Right atrium auricular region (tissue), 2 donors: ENCODE measurements around the gene HYLS1. TPM values are rescaled to one million over a fixed set of nuclear protein-coding genes. Genes with fewer than 3 reads are reported as not detected.

ENCODE experiments used
- DNase-seq: peaks from one replicate; pipeline ENCODE4 v3.0.0-alpha.2; 2019; ENCODE audit warnings: low spot score
- H3K27ac ChIP-seq, 2 donors: fragments of 200-600 bp; sonication (generic); 1 replicate in 1 of 2; 2 replicates in 1 of 2; pipeline ENCODE4 v1.5.1; 2016 to 2019
- H3K27me3 ChIP-seq, 2 donors: fragments of 200-600 bp; sonication (generic); one replicate each; pipeline versions ENCODE4 v1.5.1 to v1.6.0; 2017 to 2019
- H3K36me3 ChIP-seq: fragments of 200-600 bp; sonication (generic); one replicate; pipeline ENCODE4 v1.5.1; 2016
- H3K4me1 ChIP-seq, 2 donors: fragments of 200-600 bp; sonication (generic); one replicate each; pipeline versions ENCODE4 v1.5.1 to v1.6.0; 2017 to 2019
- H3K4me3 ChIP-seq, 2 donors: fragments of 200-600 bp; sonication (generic); 1 replicate in 1 of 2; 2 replicates in 1 of 2; pipeline ENCODE4 v1.5.1; 2017 to 2019; ENCODE audit warnings: mild to moderate bottlenecking in 1 of 2, moderate library complexity in 1 of 2
- H3K9me3 ChIP-seq, 2 donors: fragments of 200-600 bp; sonication (generic); one replicate each; pipeline ENCODE4 v1.5.1; 2019
- CTCF ChIP-seq, 2 donors: fragments of 200-600 bp; sonication (generic); IDR thresholded peaks; one replicate each; pipeline ENCODE4 v1.5.1; 2019; ENCODE audit warnings: antibody characterized with exemption in 2 of 2
- total RNA-seq, 2 donors: library from RNA; depleted of rRNA; stranded (reverse); fragments of >200 nt; gene quantifications; one replicate each; pipeline ENCODE4 v1.1.0, GENCODE V29; 2016

Gene HYLS1
- total RNA-seq, 2 donors from 2014 or later: 3.5 to 3.7 TPM

GRCh38 chr11:125923633-125924032 lies 36.2 kb downstream of the HYLS1 start:
- DNase-seq: no peak
- Histone ChIP-seq H3K27me3 (no peaks in the 10 kb centered on the region), H3K4me3 (no peak overlapping the region), H3K9me3 (no peaks in the 10 kb centered on the region), H3K36me3 (no peaks in the 10 kb centered on the region), H3K4me1 (no peaks in the 10 kb centered on the region), H3K27ac (no peak overlapping the region)
- TF ChIP-seq CTCF (IDR thresholded peaks at IDR 0.05): no peak

- no peak for DNase-seq
- no peak for TF ChIP-seq CTCF (IDR thresholded peaks at IDR 0.05)
- no peaks in the 10 kb centered on the region for H3K9me3 ChIP-seq
- no peaks in the 10 kb centered on the region for H3K4me1 ChIP-seq
- H3K4me3 ChIP-seq: no peak overlapping the region
- no peaks in the 10 kb centered on the region for H3K27me3 ChIP-seq
- no peaks in the 10 kb centered on the region for H3K36me3 ChIP-seq
- no peak overlapping the region for H3K27ac ChIP-seq
These were observed 37.0 kb downstream of the HYLS1 start for GRCh38 chr11:125924384-125925007.

GRCh38 chr11:125925247-125925740 lies 37.8 kb downstream of the HYLS1 start:
- H3K36me3 ChIP-seq: no peaks in the 10 kb centered on the region
- no peaks in the 10 kb centered on the region for H3K9me3 ChIP-seq
- no peaks in the 10 kb centered on the region for H3K4me1 ChIP-seq
- no peaks in the 10 kb centered on the region for H3K27me3 ChIP-seq
- no peak overlapping the region for H3K4me3 ChIP-seq
- no peak for TF ChIP-seq CTCF (IDR thresholded peaks at IDR 0.05)
- DNase-seq: no peak
- no peak overlapping the region for H3K27ac ChIP-seq

- Histone ChIP-seq H3K4me1 (no peaks in the 10 kb centered on the region), H3K27me3 (no peaks in the 10 kb centered on the region), H3K9me3 (no peaks in the 10 kb centered on the region), H3K36me3 (no peaks in the 10 kb centered on the region), H3K4me3 (no peak overlapping the region), H3K27ac (no peak overlapping the region)
- DNase-seq: no peak
- TF ChIP-seq CTCF (IDR thresholded peaks at IDR 0.05): no peak
These were observed 38.3 kb downstream of the HYLS1 start for GRCh38 chr11:125925804-125926203.

- peak; percentile 32 for DNase-seq
- no peak overlapping the region for H3K27ac ChIP-seq
- H3K4me3 ChIP-seq: no peak overlapping the region
- no peak for TF ChIP-seq CTCF (IDR thresholded peaks at IDR 0.05)
- H3K4me1 ChIP-seq: no peaks in the 10 kb centered on the region
- no peaks in the 10 kb centered on the region for H3K27me3 ChIP-seq
- no peaks in the 10 kb centered on the region for H3K9me3 ChIP-seq
- no peaks in the 10 kb centered on the region for H3K36me3 ChIP-seq
These were observed 39.2 kb downstream of the HYLS1 start for GRCh38 chr11:125926682-125927081.
